D721Med (cell line): ENCODE data around the gene CCDC47.

ENCODE experiments used
- DNase-seq: peaks from one replicate; pipeline ENCODE4 v3.0.0; 2011; ENCODE audit warnings: low spot score; ENCODE audit not compliant: insufficient read length
- FAIRE-seq: peaks from 2 replicates; lab custom pipeline; 2011; peaks lifted over from hg19 to GRCh38; lab: Jason Lieb, UNC
- CTCF ChIP-seq: IDR thresholded peaks from 2 replicates; pipeline ENCODE4 v1.5.1; 2012; ENCODE audit warnings: mild to moderate bottlenecking, control low read depth; ENCODE audit not compliant: insufficient read depth; ENCODE audit errors: missing control alignments

CCDC47 gene

GRCh38 chr17:63703029-63703428 is 70.4 kb downstream of the CCDC47 start:
- FAIRE-seq, result no peak
- no peak for TF ChIP-seq CTCF
- DNase-seq, result no peak

GRCh38 chr17:63702721-63703015 is 70.7 kb downstream of the CCDC47 start:
- TF ChIP-seq CTCF, result no peak
- FAIRE-seq, result no peak
- no peak for DNase-seq

- no peak for FAIRE-seq
- TF ChIP-seq CTCF, result no peak
- no peak for DNase-seq
Observed at GRCh38 chr17:63701868-63702720, 71.3 kb downstream of the CCDC47 start.

GRCh38 chr17:63701456-63701820 is 72.0 kb downstream of the CCDC47 start:
- DNase-seq (no peak), FAIRE-seq (no peak)
- TF ChIP-seq CTCF, result no peak

DNA sequence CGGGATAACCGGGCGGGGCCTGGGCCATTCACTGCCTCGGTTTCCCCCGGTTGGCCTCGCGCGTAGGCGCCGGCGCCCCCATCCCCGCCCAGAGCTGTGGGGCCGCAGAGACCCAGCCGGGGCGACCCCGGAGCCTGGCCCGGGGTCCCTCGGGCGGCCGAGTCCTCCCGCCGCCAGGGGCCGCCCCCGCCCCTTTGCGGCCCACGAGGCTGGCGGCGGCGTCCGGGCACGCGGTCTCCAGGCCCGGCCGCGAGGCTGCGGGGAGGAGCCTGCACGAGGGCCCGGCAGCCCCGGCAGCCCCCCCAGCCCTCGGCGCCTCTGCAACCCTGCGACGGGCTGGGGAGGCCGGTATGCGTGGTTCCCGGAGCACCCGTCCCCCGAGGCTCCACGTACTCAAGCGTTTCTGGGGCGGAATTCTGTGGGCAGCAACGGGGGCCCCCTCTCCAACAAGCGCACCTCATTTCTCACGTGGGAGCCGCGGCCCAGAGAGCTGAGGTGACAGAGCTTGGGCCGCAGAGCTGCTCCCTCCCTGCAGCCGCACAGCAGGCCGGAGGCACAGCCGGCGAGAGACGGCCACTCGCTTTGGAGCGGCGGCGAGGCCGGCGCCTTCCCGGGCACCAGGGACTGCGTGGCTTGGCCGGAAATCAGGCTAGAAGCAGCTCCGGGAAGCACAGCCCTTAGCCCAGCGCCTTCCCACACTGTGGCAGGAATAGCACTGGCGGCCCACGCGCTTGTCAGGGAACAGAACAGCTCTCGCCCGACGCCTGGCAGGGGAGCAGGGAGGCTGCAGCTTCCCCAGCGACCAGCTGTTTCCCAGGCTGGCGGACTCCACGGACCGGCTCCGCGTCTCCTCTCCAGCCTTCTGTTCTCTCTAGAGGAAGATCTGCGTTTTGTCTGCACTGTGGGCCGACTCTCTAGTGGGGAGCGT is 72.6 kb downstream of the CCDC47 start:
- no peak for DNase-seq
- TF ChIP-seq CTCF, result peak; percentile 21
- FAIRE-seq, result no peak

GRCh38 chr17:63699638-63700527 is 73.5 kb downstream of the CCDC47 start, which contains the start of gene LIMD2:
LIMD2 (minus strand) TSS chr17:63700125; CDS start chr17:63699298, 827 bp downstream.
- DNase-seq (peak; percentile 68), FAIRE-seq (no peak)
- TF ChIP-seq CTCF, result no peak
